Globus pallidus (tissue), 1 donor: ENCODE results near the gene RAB33B.
"Not testable (repeated sequence)": the region's sequence is repeated elsewhere in the genome, so short reads cannot be mapped to it uniquely, and the experiment has no call there.

Experiments used
- DNase-seq: peaks from one replicate; pipeline ENCODE4 v3.0.0-alpha.2; 2015; ENCODE audit warnings: low spot score

RAB33B gene

GRCh38 chr4:139464512-139464911 lies 10.6 kb downstream of the RAB33B start:
- DNase-seq: not testable (repeated sequence)

- DNase-seq: no peak
Measured at GRCh38 chr4:139465922-139466321, 12.0 kb downstream of the RAB33B start.

- not testable (repeated sequence) for DNase-seq
Measured at GRCh38 chr4:139468756-139469155, 14.8 kb downstream of the RAB33B start.

GRCh38 chr4:139469216-139469615 lies 15.3 kb downstream of the RAB33B start:
- no peak for DNase-seq

- no peak for DNase-seq
Measured at GRCh38 chr4:139469869-139470268, 15.9 kb downstream of the RAB33B start.

GRCh38 chr4:139470295-139470694 lies 16.4 kb downstream of the RAB33B start:
- DNase-seq: no peak

- no peak for DNase-seq
Measured at GRCh38 chr4:139470997-139471665, 17.2 kb downstream of the RAB33B start.

- DNase-seq: no peak
Measured at GRCh38 chr4:139472852-139473251, 18.9 kb downstream of the RAB33B start.

GRCh38 chr4:139476363-139476762 lies 22.4 kb downstream of the RAB33B start:
- DNase-seq: no peak

- DNase-seq: no peak
Measured at GRCh38 chr4:139481465-139481864, 27.5 kb downstream of the RAB33B start.

GRCh38 chr4:139483000-139483399 lies 29.1 kb downstream of the RAB33B start:
- DNase-seq: no peak

GRCh38 chr4:139484783-139485311 lies 30.9 kb downstream of the RAB33B start:
- DNase-seq: no peak

GRCh38 chr4:139488442-139488841 lies 34.5 kb downstream of the RAB33B start:
- DNase-seq: no peak

- DNase-seq: no peak
Measured at GRCh38 chr4:139489638-139490037, 35.7 kb downstream of the RAB33B start.

- DNase-seq: no peak
Measured at GRCh38 chr4:139492429-139492828, 38.5 kb downstream of the RAB33B start.

GRCh38 chr4:139493176-139493575 lies 39.3 kb downstream of the RAB33B start:
- no peak for DNase-seq

- no peak for DNase-seq
Measured at GRCh38 chr4:139499186-139499585, 45.3 kb downstream of the RAB33B start.

GRCh38 chr4:139501117-139501516 lies 47.2 kb downstream of the RAB33B start:
- DNase-seq: no peak

- no peak for DNase-seq
Measured at GRCh38 chr4:139501527-139501926, 47.6 kb downstream of the RAB33B start.

- DNase-seq: no peak
Measured at GRCh38 chr4:139501927-139502899, 48.3 kb downstream of the RAB33B start.

GRCh38 chr4:139503622-139504166 lies 49.8 kb downstream of the RAB33B start:
- DNase-seq: no peak

- no peak for DNase-seq
Measured at GRCh38 chr4:139506774-139507173, 52.9 kb downstream of the RAB33B start.
